SH-SY5Y (cell line): Measurements from ENCODE around the gene GRIN2A.

Experiments
- GATA2 ChIP-seq: IDR thresholded peaks from 2 replicates; pipeline ENCODE4 v1.6.1; 2011; ENCODE audit warnings: mild to moderate bottlenecking, low read depth, low read length
- GATA3 ChIP-seq: IDR thresholded peaks from 2 replicates; pipeline ENCODE4 v1.6.1; 2011; ENCODE audit warnings: low read depth, mild to moderate bottlenecking, low read length, moderate library complexity

GRIN2A gene

DNA sequence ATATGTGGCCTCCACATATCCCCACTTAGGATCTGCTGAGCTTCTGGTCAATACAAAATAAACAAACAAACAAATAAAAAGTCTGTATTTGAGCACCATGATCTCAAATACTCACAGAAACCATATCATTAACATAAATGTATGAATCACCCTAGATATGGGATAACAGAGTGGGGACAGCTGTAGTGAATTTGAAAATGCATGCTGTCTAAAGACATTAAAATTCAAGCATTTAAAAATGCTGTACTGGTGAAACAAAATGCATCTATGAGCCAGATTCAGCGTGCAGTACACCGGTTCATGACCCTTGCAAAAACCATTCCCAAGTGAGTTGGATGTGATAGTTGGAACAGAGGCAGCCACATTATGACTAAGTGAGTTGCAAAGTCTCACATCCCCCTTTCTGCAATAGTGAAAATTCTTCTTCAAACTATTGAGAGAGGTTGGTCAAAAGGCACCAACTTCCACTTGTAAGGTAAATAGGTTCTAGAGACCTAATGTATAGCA is 12.3 kb downstream of the GRIN2A start:
- TF ChIP-seq GATA3: no peak
- no peak for TF ChIP-seq GATA2

DNA sequence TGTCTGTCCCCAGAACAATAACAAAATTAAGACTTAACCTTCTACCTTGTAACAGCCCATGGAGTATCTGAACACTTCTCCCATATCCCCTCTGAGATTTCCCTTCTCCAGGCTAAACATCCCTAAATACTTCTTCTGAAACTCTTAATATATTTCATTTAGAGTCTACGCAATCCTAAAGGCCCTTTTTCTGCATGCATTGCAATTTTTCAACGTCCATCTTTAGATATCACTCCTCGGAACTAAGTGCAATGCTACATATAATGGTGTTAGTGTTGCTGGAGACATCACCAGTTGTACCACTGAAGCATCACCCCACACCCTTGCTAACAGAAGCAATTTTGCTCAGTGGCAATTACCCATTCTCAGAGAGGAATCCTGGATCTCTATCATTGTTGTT is 13.2 kb downstream of the GRIN2A start:
- no peak for TF ChIP-seq GATA2
- TF ChIP-seq GATA3: no peak

DNA sequence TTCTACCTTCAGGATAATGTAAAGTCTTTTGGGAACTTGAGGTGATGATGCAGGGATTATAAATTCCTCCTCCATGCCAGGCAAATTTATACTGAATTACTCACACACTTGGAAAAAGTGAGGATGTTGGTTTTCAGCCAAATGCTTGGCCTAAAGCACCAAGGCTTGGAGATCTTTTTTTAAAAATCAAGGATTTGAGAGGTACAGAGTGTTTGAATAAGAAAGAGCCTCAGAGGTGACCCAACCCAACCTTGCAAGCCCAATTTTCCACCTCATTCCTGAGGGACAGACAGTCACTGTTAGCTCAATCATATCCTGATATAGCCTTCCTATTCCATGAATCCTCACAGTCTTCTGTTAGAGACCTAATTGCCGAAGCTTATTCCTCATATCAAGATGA is 14.0 kb downstream of the GRIN2A start:
- TF ChIP-seq GATA3 (no peak), GATA2 (no peak)

DNA sequence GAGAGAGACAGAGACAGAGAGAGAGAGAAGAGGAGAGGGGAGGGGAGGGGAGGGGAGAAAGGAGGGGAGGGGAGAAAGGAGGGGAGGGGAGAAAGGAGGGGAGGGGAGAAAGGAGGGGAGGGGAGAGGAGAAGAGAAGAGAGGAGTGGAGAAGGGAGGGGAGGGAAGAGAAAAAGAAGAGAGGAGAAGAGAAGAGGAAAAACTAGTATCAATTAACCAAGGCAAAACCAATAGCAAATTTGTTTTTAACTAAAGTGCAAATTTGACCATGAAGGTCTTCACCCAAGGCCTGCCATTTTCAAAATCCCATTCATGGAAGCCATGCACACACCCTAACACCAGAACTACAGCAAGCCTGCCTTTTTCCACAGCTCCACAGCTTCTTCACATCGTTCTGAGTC is 16.6 kb downstream of the GRIN2A start:
- TF ChIP-seq GATA2: no peak
- no peak for TF ChIP-seq GATA3

DNA sequence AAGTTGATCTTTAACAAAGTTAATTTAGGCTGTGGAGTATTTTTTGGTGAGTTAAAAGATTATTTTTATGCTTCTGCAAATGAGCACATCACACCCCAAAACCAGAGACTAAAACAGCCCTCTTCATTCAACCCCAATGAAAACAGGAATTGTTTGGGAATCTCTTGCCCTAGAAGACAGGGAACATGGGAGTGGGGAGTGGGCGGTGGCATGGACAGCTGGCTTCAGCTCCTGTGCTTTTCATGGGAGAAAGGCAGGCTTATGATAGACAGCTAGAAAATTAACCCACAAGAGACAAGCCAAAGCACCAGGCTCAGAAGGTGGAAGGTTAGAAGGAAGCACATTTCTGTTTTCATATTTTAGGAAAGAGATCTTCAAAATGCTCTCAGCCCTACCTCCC is 19.2 kb downstream of the GRIN2A start:
- TF ChIP-seq GATA2: no peak
- TF ChIP-seq GATA3: no peak

DNA sequence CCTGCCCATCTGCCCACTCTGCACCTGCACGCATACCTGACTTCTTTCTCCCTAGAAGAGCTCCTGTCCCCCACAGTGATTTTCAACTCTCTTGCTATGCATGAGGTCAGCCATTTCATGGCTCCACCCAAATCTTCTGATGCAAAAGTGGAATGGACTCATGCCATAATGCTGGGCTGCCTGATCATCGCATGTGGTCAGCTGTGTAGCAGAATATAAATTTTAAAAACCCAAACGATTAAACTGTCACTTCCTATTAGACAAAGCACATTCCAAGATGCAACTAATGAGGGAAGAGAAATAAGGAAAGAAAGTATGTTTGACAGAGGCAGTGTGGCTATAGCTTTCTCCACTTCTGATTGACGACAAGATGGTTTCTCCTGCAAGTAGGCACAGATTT is 26.1 kb downstream of the GRIN2A start:
- TF ChIP-seq GATA2 (no peak), GATA3 (no peak)

DNA sequence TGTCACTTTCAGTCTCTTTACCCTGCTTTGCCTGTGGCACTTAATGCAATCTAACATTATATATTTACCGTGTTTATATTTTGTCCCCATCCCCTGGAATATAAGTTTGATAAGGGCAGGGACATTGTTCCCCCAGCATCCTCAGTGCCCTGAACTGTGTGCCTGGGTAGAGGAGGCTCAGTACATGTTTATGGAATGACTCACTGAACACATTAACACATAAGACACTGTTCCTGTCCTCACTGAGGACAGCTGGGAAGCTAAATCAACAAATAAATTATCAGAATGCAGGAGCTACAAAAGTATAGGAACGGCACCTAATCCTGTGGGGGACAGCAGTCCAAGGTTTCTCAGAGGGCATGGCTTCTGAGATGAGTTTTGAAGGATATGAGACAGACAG is 27.8 kb downstream of the GRIN2A start:
- no peak for TF ChIP-seq GATA2
- no peak for TF ChIP-seq GATA3

DNA sequence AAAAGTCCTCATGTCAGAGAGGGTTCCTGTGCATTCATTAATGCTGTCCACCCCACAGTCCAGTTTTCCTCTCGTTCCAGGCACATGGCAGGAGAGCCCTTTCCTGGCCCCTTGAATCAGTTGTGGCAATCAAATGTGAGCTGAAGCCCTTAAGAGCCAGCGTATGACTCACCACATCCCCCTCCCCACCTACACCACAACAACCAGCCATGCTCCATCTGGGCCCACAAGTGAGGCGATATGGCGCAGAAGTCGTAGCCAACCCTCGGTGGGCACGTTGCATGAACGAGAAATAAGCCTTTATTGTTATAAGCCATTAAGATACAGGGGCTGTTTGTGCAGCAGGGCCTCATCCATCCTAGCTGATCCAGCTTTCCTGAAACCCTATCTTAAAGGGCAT is 28.2 kb downstream of the GRIN2A start:
- TF ChIP-seq GATA2: no peak

DNA sequence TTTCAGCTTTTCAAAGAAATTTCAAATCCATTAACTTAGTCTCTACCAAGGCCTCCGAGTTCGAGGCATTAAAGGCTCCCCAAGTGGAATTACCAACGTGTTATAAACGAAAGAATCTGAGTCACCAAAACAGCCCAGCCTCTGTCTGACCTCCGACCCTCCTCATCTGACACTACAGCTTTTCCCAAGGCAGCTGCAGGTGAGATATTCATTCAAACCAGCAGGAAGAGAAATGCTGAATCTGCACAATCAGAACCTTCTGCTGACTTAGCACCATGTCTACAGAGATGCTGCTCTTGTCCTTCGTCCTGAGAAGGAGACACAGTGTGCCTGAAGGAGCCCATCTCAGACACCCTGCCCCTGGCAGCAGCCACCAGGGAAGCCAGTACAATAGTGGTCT is 30.5 kb downstream of the GRIN2A start:
- no peak for TF ChIP-seq GATA2
- no peak for TF ChIP-seq GATA3

DNA sequence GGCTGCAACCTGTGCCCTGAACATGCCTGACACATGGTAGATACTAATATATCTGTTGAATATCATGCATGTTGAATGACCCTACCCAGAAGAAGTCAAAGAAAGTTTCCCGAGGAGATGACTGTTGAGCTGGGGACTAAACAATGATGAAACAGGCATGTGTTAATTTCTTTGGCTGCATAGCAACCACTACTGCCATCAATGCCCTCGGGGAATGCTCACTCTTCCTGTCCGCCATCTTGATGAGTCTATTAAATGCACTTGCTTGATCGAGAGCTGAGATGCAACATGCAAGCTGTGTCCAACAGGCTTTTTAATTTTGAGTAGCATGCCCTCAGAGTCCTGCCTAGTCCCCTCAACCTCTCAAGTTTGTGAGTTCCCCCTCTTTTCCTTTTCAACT is 31.3 kb downstream of the GRIN2A start:
- TF ChIP-seq GATA2: no peak
- no peak for TF ChIP-seq GATA3

DNA sequence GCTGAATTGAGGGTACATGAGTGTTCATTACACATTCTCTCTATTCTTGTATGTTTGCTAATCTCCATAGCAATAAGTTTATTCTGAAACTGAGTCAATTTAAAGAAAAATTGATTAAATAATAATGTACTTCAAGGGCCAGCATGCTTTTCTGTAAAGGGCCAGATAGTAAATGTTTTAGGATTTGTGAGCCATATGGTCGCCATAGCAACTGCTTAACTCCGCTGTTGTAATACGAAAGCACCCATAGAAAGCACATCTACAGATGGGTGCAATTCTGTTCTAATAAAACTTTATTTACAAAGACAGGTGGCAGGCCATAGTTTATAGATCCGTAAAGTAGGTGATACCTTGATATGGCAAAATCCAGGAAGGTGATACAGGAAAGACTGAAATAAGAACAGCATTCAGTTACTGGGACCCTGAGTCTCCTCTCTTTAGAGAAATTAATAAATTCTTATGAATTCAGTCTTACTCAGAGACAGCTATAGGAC is 36.6 kb downstream of the GRIN2A start:
- TF ChIP-seq GATA3 (no peak), GATA2 (no peak)

DNA sequence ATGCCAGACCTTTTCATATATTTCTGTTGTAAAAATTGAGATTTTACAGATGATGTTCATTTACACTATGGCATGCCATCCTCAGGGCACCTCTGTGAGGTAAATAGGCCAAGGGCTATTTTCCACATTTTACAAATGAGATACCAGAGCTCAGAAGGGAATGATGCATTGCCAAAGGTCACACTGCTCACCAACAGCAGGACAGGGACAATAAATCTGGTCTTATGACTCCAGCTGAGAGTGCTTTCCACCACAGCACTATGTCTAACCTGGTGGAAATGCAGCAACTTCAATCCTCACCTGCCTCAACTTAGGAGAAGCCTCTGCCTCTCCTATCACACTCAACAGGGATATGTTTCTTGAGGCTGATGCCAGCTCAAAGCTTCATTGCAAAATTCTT is 40.6 kb downstream of the GRIN2A start:
- TF ChIP-seq GATA2: no peak
- no peak for TF ChIP-seq GATA3

DNA sequence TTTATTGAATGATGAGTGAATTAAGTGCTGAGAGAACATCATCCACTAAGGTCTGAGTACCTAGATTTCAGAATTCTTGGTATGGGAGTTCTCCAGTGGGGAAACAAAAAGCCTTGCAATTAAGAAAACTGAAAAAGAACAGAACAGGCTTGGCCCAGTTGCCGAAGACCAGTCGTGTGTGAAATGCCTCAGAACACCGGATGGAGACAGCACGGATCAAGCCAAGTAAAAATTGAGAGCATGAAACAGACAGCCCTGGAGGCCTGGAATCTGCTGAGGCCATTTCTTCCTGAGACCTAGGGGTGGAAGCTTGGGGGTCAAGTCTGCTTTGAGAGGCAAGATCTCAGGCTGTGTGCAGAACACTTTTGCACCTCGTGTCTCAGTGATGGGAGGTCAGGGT is 43.3 kb downstream of the GRIN2A start:
- TF ChIP-seq GATA3 (no peak), GATA2 (no peak)

DNA sequence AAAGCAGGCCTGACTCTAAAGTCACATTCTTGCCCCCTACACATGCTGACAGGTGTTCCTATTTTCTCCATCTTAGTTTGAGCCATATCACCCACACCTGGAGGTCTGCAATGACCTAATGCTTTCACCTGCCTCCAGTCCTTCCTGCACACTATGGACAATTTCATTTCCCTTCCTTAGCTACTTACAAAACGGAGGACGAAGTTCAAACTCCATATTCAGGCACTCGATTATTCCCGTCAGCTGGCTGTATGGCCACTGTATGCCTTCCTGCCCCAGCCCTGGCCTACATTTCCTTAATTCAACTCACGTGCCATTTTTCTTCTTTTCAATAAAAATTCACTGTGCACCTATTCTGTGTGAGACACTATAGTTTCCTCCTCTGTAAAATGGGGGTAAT is 44.9 kb downstream of the GRIN2A start:
- no peak for TF ChIP-seq GATA3
- TF ChIP-seq GATA2: no peak

DNA sequence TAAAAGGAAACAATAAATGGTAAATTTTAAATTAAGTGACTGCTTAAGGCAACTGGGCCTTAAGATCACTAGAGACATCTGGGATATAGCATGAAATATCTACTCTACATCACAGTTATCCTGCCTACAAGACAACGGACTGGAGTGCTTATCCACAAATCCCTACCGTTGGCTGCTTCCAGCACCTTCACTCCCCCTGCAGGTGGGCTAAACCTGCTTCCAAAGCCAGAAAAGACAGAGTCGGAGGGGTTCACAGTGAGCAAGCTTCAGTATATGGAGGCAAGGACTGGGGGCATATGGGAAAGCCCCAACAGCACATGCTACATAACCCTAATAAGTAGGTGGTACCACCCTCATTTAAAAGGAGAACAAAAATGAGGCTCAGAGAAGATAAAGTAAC is 45.3 kb downstream of the GRIN2A start:
- TF ChIP-seq GATA3 (no peak), GATA2 (no peak)

DNA sequence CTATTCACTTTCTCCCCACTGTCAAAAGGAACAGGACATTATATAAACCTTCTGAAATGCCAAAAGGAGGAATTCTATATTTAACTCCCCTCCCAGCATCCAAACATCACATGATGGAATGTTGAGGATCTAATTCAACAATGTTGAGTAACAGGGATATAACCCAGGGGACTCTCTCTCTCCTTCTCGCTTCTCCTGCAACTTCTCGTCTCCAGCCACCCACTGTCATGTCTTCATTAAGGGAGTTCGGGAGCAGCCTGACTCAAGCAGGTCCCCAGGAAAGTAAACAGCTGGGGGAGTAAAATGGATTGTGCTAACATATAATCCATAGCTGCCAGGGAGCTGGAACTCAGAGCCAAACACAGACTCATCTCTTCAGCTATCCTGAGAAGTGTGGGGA is 51.7 kb downstream of the GRIN2A start:
- TF ChIP-seq GATA3: no peak
- TF ChIP-seq GATA2: no peak
